Right ventricle myocardium superior (tissue), 1 donor: ENCODE results near the gene FZD10. TPM values are rescaled to one million over a fixed set of nuclear protein-coding genes. Genes with fewer than 3 reads are reported as not detected.

Experiments used
- ATAC-seq: fragments of 200-7000 bp; cut with Tn5 transposase; one replicate; pipeline ENCODE4 v1.9.1; 2020; ENCODE audit warnings: mild to moderate bottlenecking; ENCODE audit not compliant: poor library complexity
- DNase-seq: peaks from one replicate; pipeline ENCODE4 v3.0.0-alpha.2; 2020
- intact Hi-C: fragments of 100-400 bp; cut with DNase I; formaldehyde crosslinking; loops from one replicate; pipeline ENCODE4 v1.11.2; 2022
- total RNA-seq: library from RNA; stranded (reverse); fragmentation: NEBNext Ultra II Directional; extraction: Animal tissue kit (Norgen Biotek cat#: 25700); gene quantifications from one replicate; pipeline ENCODE4 v1.2.1, GENCODE V29; 2021
- donor health status: DM: no; HTN: yes; CAD: no; lungs with severe emphysema.

FZD10 gene
- total RNA-seq, 1 donor from 2014 or later, result not detected

DNA sequence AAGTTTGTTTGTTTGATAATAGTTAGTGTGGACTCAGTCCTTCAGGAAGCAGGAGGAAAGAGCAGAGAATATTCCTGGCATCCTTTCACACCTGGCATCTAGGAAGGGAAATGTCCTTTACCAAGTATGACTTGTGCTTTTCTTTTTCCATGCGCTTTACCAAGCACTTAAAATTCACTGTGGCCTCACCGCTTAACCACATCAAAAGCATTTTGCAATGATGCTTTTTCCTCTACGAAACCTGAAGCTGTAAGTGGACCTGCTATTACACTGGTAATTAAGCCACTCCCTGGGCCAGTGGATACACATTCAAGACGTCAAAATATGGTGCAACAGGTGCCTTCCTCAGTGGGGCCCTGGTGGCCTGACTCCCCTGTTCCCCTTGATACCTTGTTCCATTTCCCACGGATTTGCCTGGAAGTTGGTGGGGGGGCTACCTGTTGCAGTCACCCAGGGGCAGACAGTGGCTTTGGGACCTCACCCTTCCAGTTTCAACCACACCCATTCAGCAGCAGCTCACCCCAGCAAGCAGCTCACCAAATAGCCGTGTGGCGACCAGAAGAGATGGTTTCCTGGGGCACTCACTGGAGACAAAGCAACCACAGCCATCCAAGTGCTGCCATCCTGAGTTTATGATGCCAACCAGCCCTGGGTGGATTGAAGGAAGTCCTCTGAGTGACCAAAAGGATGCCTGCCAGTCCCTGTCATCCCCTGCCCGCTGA lies 14.2 kb upstream of the FZD10 start:
- DNase-seq (no peak), ATAC-seq (no peak)
- intact Hi-C loops, result no loop called here

DNA sequence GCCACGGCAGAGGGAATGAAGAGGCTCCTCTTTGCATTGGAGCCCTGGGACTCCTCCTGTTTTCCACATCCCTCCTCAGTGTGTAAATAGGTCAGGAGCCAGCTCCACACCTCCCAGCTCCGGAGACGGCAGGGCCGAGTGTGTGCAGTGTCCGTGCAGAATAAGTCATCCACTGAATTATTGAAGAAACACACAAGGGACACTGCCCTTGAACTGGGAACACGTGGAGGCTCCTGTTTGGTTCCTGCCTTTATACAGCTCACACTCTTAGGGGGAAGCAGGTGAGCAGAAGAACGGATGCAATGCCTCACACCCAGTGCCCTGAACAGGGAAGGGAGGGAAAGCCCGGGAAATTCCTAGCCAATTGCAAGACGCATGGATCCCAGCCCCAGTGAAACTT lies 10.4 kb upstream of the FZD10 start:
- ATAC-seq, result no peak
- DNase-seq, result no peak
- intact Hi-C loops, result no loop called here

DNA sequence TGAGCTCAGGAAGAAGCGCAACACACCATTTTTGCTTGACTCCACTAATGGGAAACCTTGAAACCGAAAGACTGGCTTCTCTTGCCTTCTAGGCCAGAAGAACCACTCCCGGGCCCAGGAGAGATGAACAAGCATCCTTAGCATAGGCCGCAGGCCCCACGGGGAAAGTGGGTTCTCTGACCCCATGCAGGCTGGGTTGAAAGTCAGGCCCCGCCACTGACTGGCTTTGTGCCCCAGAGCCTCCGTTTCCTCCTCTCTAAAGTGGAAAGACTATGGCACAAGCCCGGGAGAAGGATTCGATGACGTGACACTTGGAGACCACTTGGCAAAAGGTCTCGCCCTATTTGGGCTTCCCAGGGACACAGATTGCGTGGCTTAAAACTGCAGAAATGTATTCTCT lies 9.9 kb upstream of the FZD10 start:
- no peak for ATAC-seq
- intact Hi-C loops, result no loop called here
- no peak for DNase-seq

DNA sequence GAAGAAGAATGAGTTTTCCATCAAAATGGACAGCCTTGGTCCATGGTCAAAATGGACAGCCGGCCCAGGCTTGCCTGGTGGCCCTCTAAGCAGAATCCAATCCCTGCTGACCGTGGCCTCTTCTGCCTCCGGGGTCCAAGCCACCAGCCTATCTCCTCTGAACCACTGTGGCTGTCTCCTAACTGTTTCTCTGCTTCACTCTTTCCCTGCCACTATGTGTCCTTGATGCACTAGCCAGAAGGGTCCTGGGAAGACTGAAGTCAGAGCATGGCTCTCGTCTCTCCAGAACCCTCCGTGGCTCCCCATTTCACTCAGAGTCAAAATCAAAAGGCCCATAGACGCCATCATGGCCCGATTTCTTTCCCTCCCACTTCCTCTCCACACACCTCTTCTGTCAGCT lies 8.5 kb upstream of the FZD10 start:
- intact Hi-C loops, result no loop called here
- DNase-seq (no peak), ATAC-seq (no peak)

DNA sequence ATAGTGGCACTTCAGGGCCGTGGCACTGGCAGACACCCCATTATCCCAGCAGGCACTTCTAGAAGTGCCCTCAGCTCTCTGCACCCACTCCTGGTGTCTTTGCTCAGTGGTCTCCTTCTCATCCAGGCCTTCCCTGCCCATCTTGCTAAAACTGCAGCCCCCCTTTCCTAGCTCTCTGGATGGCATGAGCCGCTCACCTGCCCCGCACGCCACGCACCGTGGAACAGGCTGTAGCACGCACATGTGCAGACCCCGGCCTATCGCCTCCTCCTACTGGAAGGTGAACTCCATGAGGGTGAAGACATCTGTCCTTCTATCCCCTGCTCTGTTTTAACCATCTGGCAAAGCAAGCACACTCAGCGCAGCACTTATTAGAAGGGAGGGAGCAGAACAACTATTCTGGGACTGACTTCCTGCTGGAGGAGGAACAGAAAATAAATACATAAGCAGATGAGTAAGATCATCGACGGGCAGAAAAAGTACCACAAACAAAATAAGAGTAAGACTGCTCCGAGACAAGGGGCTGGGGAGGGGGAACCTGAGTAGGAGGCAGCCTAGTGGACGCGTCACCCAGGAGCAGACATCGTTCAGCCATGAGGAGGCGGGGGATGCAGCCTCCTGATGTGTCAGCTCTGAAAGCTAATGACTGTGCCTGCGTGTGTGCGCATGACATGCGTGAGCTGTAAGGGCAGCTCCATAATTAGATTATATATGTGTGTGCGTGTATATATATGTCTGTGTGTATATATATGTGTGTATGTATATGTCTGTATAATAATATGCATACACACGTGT lies 7.8 kb upstream of the FZD10 start:
- no peak for DNase-seq
- ATAC-seq, result no peak
- intact Hi-C loops, result no loop called here

DNA sequence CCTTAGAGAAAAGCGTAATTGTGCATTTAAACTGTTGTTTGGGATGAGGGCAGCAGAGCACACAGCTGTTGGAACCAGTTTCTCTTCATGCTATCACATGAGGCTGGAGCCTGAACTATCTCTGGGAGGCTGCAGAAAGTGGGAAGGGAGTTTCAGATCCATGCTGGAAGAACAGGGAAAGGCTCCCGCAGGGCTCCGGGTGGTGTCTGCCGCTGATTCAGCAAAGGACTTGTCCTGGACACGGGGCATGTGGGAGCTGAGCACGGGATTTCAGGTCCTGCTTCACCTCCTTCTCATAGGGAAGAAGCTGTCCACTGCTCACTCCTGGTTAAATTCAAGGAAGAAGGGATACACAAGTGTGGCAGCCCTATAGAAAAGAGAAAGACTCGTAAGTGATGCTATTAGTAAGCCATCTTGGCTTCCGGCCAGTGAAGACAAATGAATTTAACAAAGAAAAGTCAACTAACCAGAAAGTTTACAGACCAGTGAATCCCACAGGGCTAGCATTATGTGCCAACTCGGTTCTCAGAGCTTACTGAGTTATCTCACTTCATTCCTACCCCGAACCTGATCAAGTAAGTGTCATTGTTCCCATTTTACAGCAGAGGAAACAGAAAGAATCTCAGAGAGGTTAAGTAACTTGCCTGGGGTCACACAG lies 6.7 kb upstream of the FZD10 start:
- ATAC-seq (no peak), DNase-seq (no peak)
- intact Hi-C loops, result no loop called here

DNA sequence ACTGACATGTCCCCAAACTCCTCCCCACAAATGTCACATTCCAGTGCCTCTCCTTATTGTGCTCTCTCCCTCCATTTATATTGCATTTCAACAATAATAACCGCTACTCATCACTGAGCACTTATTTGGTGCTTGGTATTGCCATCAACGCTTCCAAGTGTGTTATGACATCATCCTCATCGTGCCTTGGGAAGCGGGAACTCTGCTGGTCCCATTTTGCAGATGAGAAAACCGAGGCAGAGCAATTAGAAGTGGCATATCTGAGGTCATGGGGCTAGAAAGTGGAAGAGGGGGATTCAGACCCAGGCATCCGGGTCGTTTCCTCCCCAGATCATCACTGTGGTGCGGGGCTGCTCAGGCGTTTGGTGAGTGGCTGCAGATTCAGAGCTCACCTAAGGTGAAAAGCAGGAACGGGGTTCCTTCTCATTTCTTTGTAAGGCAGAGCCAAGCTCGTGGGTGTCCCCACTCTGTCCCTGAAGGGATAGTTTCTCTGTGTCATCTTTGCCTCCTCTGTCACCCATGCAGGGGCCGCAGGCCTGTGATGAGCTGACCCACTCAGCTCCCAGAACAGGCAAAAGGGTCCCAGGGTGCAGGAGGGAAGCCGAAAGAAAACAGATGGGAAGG lies 5.5 kb upstream of the FZD10 start:
- no peak for DNase-seq
- intact Hi-C loops, result no loop called here
- no peak for ATAC-seq

DNA sequence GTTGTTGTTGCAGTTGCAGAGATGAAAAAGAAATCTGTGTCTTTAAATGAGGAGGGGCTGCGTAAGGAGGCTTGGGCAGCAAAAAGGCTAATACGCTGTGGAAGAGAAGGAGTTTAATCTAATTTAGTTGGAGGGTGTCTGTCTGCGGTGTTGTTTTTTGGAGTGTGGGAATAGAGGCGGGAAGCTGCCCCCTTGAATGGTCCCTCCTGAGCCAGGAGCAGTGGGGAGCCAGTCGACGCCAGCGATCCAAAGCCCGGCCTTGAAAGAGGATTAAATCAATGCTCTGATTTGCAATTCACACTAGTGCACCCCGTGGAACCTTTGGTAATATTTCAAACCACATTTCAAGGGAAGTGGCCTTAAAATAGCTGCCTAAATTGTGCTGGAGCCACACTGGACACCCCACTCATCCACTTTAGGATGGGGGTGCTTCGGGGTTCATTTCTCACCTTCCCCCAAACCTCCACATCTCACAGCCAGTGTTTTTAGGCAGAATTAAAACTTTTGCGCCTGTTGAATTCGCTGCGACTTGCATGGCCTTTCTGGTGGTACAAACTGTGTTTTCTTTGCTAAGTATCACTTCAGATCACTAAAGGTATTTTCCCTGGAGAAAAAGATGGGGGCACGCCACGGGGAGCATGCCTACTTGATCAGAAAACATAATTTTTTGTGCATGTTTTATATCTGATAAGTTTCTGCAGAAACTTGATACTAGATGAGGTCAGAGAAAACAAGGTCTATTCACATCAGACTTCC lies 4.1 kb upstream of the FZD10 start:
- no peak for ATAC-seq
- no peak for DNase-seq
- intact Hi-C loops, result no loop called here

DNA sequence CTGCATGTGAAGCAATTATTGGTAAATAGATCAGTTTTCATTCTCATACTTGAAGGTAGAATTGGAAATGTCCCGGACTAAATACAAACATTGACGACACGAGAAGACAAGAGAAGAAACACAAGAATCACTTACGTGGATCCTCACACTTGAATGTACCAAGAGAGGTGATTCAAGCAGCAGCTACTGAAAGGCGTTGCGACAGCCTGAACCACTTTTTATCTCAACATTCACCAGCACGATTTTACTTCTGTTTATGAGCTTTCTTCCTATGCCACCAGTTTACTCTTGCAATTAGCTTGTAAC lies 3.6 kb upstream of the FZD10 start:
- intact Hi-C loops, result no loop called here
- ATAC-seq (no peak), DNase-seq (no peak)

DNA sequence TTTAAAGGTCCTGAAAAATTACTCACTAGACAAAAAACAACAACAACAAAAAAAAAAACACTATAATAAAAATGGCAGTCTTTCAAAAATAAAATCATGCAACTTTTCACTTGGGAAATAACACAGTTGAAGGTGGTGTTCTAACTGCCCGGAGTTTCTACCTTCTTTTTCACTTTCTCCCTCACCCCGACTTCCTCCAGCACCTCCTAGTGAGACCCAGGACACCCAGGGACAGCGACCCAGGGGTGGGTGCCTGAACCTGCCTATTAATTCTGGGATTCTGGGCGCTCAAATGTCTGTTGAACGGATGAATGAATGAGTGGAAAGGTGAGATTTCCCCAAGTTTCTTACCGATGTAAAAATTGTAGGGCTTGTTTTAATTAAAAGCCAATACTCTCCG lies 2.0 kb upstream of the FZD10 start:
- ATAC-seq (no peak), DNase-seq (no peak)
- intact Hi-C loops, result no loop called here

DNA sequence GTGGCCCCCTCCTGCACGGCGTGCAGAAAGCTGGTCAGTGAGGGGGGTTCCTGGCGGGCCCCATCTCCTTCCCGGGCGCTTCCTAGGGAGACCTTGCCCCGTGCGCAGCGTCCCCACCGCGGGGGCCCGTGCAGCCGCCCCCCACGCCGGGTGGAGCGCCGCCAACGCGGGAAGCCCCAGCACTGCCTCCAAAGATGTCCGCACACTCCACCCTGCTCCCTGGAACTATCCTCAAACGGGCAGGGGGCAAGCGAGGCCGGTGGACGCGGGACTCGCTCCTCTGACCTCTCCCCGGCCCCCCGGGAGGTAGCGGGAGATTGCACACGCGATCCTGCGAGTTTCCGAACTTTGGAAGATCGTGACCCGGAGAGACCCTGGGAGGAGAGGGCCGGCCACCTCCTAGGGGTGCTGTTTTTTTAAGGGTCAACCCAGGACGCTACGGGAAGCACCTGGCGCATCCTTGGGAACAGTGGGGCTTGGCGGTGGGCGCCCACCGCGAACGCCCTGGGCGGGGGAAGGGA lies 1.5 kb upstream of the FZD10 start:
- no peak for DNase-seq
- intact Hi-C loops, result no loop called here

DNA sequence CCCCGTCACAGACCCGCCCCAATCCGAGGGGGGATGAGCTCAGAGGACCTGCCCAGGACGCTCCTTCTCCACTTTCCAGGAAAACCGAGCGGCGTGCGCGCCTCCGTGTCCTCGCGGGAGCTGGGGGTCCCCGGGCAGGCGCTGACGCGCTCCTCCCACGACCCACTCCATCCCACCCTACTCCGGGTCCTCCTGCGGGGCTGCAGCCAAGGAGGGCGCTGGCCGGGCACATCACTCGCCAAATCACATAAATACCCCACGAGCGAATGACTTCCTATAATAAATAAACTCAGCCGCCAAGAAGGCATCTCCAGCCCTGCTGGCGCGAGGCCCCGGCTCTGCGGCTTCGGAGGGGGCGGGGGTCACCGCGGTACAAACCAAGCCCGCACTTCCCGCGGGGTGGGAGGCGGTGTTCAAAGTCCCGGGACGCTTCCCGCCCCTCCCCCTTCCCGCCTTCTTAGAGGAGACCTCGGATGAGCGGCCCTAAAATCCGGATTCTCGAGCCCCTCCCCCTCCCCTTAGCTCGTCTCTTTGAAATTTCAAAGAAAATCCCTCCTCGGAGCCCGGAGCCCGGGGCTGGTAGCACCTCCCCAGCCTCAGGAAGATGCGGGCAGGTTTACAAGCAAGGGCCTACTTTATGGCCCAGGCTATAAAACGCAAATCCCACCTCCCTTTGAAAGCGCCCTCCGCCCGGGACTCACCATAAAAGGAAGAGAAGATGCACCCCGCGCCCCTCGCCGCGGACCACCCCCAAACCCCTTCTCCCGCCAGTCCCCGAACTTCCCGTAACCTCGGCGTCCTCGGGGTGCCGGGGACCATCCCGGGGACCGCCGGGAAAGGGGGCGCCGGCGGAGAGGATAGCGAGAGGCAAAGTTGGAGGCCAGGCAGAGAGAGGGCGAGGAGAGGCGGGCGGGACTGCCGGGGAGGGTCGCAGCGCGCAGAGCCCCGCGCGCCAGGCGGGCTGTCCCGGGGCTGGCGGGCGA lies 712 bp upstream of the FZD10 start:
- no peak for DNase-seq
- intact Hi-C loops, result no loop called here
- ATAC-seq, result peak; percentile 31

More for the DNA sequence above, 1.5 kb upstream of the FZD10 start:
- no peak for ATAC-seq

DNA sequence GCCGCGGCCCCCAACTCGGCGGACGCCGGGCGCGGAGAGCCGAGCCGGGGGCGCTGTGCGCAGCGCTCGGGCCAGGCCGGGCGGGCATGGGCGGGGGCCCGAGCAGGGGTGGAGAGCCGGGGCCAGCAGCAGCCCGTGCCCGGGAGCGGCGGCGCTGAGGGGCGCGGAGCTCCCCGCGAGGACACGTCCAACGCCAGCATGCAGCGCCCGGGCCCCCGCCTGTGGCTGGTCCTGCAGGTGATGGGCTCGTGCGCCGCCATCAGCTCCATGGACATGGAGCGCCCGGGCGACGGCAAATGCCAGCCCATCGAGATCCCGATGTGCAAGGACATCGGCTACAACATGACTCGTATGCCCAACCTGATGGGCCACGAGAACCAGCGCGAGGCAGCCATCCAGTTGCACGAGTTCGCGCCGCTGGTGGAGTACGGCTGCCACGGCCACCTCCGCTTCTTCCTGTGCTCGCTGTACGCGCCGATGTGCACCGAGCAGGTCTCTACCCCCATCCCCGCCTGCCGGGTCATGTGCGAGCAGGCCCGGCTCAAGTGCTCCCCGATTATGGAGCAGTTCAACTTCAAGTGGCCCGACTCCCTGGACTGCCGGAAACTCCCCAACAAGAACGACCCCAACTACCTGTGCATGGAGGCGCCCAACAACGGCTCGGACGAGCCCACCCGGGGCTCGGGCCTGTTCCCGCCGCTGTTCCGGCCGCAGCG lies 639 bp downstream of the FZD10 start:
- DNase-seq (no peak), ATAC-seq (no peak)
- intact Hi-C loops, result no loop called here

DNA sequence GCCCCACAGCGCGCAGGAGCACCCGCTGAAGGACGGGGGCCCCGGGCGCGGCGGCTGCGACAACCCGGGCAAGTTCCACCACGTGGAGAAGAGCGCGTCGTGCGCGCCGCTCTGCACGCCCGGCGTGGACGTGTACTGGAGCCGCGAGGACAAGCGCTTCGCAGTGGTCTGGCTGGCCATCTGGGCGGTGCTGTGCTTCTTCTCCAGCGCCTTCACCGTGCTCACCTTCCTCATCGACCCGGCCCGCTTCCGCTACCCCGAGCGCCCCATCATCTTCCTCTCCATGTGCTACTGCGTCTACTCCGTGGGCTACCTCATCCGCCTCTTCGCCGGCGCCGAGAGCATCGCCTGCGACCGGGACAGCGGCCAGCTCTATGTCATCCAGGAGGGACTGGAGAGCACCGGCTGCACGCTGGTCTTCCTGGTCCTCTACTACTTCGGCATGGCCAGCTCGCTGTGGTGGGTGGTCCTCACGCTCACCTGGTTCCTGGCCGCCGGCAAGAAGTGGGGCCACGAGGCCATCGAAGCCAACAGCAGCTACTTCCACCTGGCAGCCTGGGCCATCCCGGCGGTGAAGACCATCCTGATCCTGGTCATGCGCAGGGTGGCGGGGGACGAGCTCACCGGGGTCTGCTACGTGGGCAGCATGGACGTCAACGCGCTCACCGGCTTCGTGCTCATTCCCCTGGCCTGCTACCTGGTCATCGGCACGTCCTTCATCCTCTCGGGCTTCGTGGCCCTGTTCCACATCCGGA lies 1.4 kb downstream of the FZD10 start:
- intact Hi-C loops, result no loop called here
- ATAC-seq (no peak), DNase-seq (no peak)

DNA sequence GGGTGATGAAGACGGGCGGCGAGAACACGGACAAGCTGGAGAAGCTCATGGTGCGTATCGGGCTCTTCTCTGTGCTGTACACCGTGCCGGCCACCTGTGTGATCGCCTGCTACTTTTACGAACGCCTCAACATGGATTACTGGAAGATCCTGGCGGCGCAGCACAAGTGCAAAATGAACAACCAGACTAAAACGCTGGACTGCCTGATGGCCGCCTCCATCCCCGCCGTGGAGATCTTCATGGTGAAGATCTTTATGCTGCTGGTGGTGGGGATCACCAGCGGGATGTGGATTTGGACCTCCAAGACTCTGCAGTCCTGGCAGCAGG lies 1.9 kb downstream of the FZD10 start:
- no peak for ATAC-seq
- no peak for DNase-seq
- intact Hi-C loops, result no loop called here

DNA sequence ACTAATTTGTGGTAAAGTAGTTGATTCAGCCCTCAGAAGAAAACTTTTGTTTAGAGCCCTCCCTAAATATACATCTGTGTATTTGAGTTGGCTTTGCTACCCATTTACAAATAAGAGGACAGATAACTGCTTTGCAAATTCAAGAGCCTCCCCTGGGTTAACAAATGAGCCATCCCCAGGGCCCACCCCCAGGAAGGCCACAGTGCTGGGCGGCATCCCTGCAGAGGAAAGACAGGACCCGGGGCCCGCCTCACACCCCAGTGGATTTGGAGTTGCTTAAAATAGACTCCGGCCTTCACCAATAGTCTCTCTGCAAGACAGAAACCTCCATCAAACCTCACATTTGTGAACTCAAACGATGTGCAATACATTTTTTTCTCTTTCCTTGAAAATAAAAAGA lies 2.7 kb downstream of the FZD10 start:
- ATAC-seq, result no peak
- no peak for DNase-seq
- intact Hi-C loops, result no loop called here

DNA sequence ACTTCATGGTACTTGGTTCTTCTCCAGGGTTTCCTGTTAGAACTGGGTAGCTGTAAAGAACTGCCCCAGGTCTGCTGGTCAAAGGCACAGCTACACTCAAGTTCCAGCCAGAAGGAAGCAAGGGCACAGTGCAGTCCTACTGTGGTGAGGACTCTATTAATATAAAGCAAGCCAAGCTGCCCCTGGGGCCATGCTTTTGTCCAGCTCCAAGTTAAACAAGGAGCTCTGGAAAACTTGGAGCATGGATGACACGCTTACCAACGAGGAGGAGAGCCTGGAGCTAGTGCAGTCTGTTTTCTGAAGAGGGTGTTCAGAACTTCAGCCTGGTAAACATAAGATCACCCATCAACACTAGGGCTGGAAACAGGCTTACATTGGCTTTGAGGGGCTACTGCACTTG lies 4.0 kb downstream of the FZD10 start:
- ATAC-seq, result no peak
- no peak for DNase-seq
- intact Hi-C loops, result no loop called here
